Upper lobe of left lung (tissue), 4 donors: Measurements from ENCODE around the gene CPXCR1.

Experiments
- CTCF ChIP-seq, 6 experiments: fragments of 450-650 bp in 4 of 6; fragments of 200-600 bp in 2 of 6; sonication (generic) in 2 of 6; IDR thresholded peaks; one replicate each; pipeline ENCODE4 v1.5.1; 2016 to 2019; ENCODE audit warnings: antibody characterized with exemption in 6 of 6
- POLR2AphosphoS5 ChIP-seq, 2 donors: sonication (generic); formaldehyde crosslinking; IDR thresholded peaks; one replicate each; pipeline ENCODE4 v1.5.1; 2017; ENCODE audit warnings: antibody characterized with exemption in 2 of 2

GRCh38 chrX:88735835-88736234 lies 11.2 kb upstream of the CPXCR1 start:
- TF ChIP-seq CTCF (IDR thresholded peaks at IDR 0.05) (no peak), POLR2AphosphoS5 (IDR thresholded peaks at IDR 0.05) (no peak)
